IMR-90 (cell line): ENCODE data around the gene STAC3. TPM values are rescaled to one million over a fixed set of nuclear protein-coding genes. Genes with fewer than 3 reads are reported as not detected.
A peak's percentile ranks its signal among the peaks of the same experiment; 100 is the strongest.

Source experiments
- ATAC-seq: fragments of 200-7000 bp; cut with Tn5 transposase; 2 replicates; pipeline ENCODE4 v1.9.1; 2020; ENCODE audit warnings: low read depth, mild to moderate bottlenecking, moderate library complexity
- BruUV-seq: library from RNA; stranded (reverse); fragments of 400-500 nt; replicated peaks from 2 replicates; lab custom pipeline; 2021; lab: Mats Ljungman, UMichigan
- CTCF ChIA-PET: fragments of 300-600 bp; formaldehyde crosslinking; extraction: SDS; loops from one replicate; lab custom pipeline; 2021; ENCODE audit warnings: antibody characterized with exemption; lab: Yijun Ruan, JAX
- POLR2A ChIA-PET: fragments of 300-600 bp; sonication (Branson Sonifier 250); formaldehyde crosslinking; loops from one replicate; lab custom pipeline; 2022; ENCODE audit warnings: antibody characterized with exemption; ENCODE audit not compliant: unreplicated experiment; lab: Charles Lee
- DNase-seq: peaks from one replicate; pipeline ENCODE4 v3.0.0; 2013
- H2AFZ ChIP-seq: replicated peaks from 2 replicates; pipeline ENCODE3; 2013; ENCODE audit warnings: low read length, mild to moderate bottlenecking; ENCODE audit not compliant: poor library complexity
- H2AK5ac ChIP-seq: 2 replicates; pipeline ENCODE4 v1.6.1; 2013; ENCODE audit warnings: low read depth, low read length, inconsistent platforms
- H2AK9ac ChIP-seq: replicated peaks from 2 replicates; pipeline ENCODE3; 2013; ENCODE audit warnings: mild to moderate bottlenecking, low read depth, low read length, moderate library complexity; ENCODE audit not compliant: poor library complexity
- H2BK120ac ChIP-seq: 2 replicates; pipeline ENCODE4 v1.6.1; 2013; ENCODE audit warnings: low read depth, low read length, inconsistent platforms
- H2BK15ac ChIP-seq: 3 replicates; pipeline ENCODE4 v1.6.1; 2013; ENCODE audit warnings: low read depth, low read length, inconsistent platforms
- H2BK20ac ChIP-seq: 2 replicates; pipeline ENCODE4 v1.6.1; 2013; ENCODE audit warnings: low read depth, mild to moderate bottlenecking, inconsistent platforms, low read length, moderate library complexity
- H2BK5ac ChIP-seq: 2 replicates; pipeline ENCODE4 v1.6.1; 2013; ENCODE audit warnings: mild to moderate bottlenecking, low read depth, low read length, inconsistent platforms; ENCODE audit not compliant: poor library complexity, severe bottlenecking
- H3K14ac ChIP-seq: replicated peaks from 2 replicates; pipeline ENCODE4 v1.6.1; 2013; ENCODE audit warnings: low read depth, low read length, inconsistent platforms
- H3K18ac ChIP-seq: 2 replicates; pipeline ENCODE4 v1.6.1; 2013; ENCODE audit warnings: low read depth, low read length, control low read depth
- H3K23ac ChIP-seq: 2 replicates; pipeline ENCODE4 v1.6.1; 2013; ENCODE audit warnings: low read depth, low read length, inconsistent platforms
- H3K27ac ChIP-seq: 2 replicates; pipeline ENCODE4 v1.5.1; 2013; ENCODE audit warnings: mild to moderate bottlenecking, control low read depth, low read length; ENCODE audit not compliant: insufficient read depth
- H3K27me3 ChIP-seq: 2 replicates; pipeline ENCODE4 v1.6.1; 2013; ENCODE audit warnings: low read length; ENCODE audit not compliant: control insufficient read depth, insufficient read depth
- H3K36me3 ChIP-seq: 2 replicates; pipeline ENCODE4 v1.6.1; 2013; ENCODE audit warnings: low read length, mixed read lengths; ENCODE audit not compliant: control insufficient read depth, insufficient read depth
- H3K4ac ChIP-seq: 2 replicates; pipeline ENCODE4 v1.6.1; 2013; ENCODE audit warnings: low read depth, low read length, inconsistent platforms
- H3K4me1 ChIP-seq: 2 replicates; pipeline ENCODE4 v1.6.1; 2013; ENCODE audit warnings: low read length, mixed read lengths; ENCODE audit not compliant: control insufficient read depth, insufficient read depth
- H3K4me2 ChIP-seq: 2 replicates; pipeline ENCODE4 v1.6.1; 2013; ENCODE audit warnings: low read depth, mild to moderate bottlenecking, control low read depth, low read length, moderate library complexity
- H3K4me3 ChIP-seq: 2 replicates; pipeline ENCODE4 v1.5.1; 2013; ENCODE audit warnings: low read depth, mild to moderate bottlenecking, control low read depth, low read length, moderate library complexity; ENCODE audit not compliant: insufficient read depth
- H3K56ac ChIP-seq: 2 replicates; pipeline ENCODE4 v1.6.1; 2013; ENCODE audit warnings: low read length, inconsistent platforms; ENCODE audit not compliant: insufficient read depth; ENCODE audit errors: extremely low read depth
- H3K79me1 ChIP-seq, 2 experiments: 2 replicates each; pipeline ENCODE4 v1.6.1; 2013; ENCODE audit warnings: low read length in 2 of 2, inconsistent platforms in 1 of 2, low read depth in 1 of 2
- H3K9ac ChIP-seq: 2 replicates; pipeline ENCODE4 v1.6.1; 2013; ENCODE audit warnings: low read depth, low read length, control low read depth
- H3K9me1 ChIP-seq: 2 replicates; pipeline ENCODE4 v1.6.1; 2013; ENCODE audit warnings: low read length, inconsistent platforms; ENCODE audit not compliant: insufficient read depth
- H3K9me3 ChIP-seq: 2 replicates; pipeline ENCODE4 v1.6.1; 2013; ENCODE audit warnings: low read length; ENCODE audit not compliant: control insufficient read depth, insufficient read depth
- H4K20me1 ChIP-seq: 2 replicates; pipeline ENCODE4 v1.6.1; 2013; ENCODE audit warnings: low read length, inconsistent platforms; ENCODE audit not compliant: insufficient read depth
- H4K5ac ChIP-seq: 2 replicates; pipeline ENCODE4 v1.6.1; 2013; ENCODE audit warnings: mild to moderate bottlenecking, low read depth, low read length, control low read depth
- H4K8ac ChIP-seq, 2 experiments: 2 replicates each; pipeline ENCODE4 v1.6.1; 2013; ENCODE audit warnings: low read depth in 2 of 2, low read length in 2 of 2, control low read depth in 1 of 2, inconsistent platforms in 1 of 2
- H4K91ac ChIP-seq: 2 replicates; pipeline ENCODE4 v1.6.1; 2013; ENCODE audit warnings: low read depth, low read length, inconsistent platforms; ENCODE audit not compliant: insufficient read depth
- MAFK ChIP-seq: IDR thresholded peaks from 2 replicates; pipeline ENCODE4 v1.6.1; 2012; ENCODE audit warnings: low read depth, low read length, improper control_type of control experiment
- NFE2L2 ChIP-seq: fragments of 150-350 bp; IDR thresholded peaks from 2 replicates; pipeline ENCODE4 v1.6.1; 2016; ENCODE audit warnings: low read depth, mild to moderate bottlenecking, low read length
- RAD21 ChIP-seq: IDR thresholded peaks from 2 replicates; pipeline ENCODE4 v1.6.1; 2012; ENCODE audit warnings: low read length, improper control_type of control experiment
- WGBS, 2 experiments: methylation state at CpG; one replicate each; pipeline versions ENCODE4 v1.1.5 to v1.1.7; 2013; ENCODE audit warnings: missing lambda C conversion rate in 2 of 2; ENCODE audit not compliant: insufficient read length in 1 of 2; ENCODE audit errors: extremely low coverage in 2 of 2; 5-methylcytosine and 5-hydroxymethylcytosine counted together
- dilution Hi-C: fragments of 300-500 bp; cut with HindIII; formaldehyde crosslinking; loops from one replicate; pipeline ENCODE4 v1.14.3; 2018; ENCODE audit warnings: low sequenced_read_pairs; ENCODE audit not compliant: unreplicated experiment
- in situ Hi-C: fragments of 300-500 bp; cut with MboI; formaldehyde crosslinking; loops from 3 replicates; pipeline ENCODE4 v1.14.3; 2019; ENCODE audit warnings: low sequenced_read_pairs, inconsistent platforms, mixed read lengths
- intact Hi-C: fragments of 100-400 bp; cut with micrococcal nuclease; formaldehyde crosslinking; loops from 2 replicates; pipeline ENCODE4 v1.10.0; 2022
- polyA plus RNA-seq, 3 experiments: library from polyadenylated mRNA; depleted of rRNA; stranded (reverse); fragments of >200 nt; gene quantifications; 2 replicates each; pipeline ENCODE4 v1.2.3, GENCODE V29; 2012; ENCODE audit warnings: low replicate concordance in 1 of 3
- total RNA-seq: library from RNA; depleted of rRNA; stranded (reverse); fragments of >200 nt; gene quantifications from 2 replicates; pipeline ENCODE4 v1.2.3, GENCODE V29; 2012

STAC3 gene
- total and polyA plus RNA-seq, 2 of the 4 experiments (the other 2 are of a cell fraction): 0.18 to 0.67 TPM

GRCh38 chr12:57268264-57268663 is 17.3 kb upstream of the STAC3 start:
- no TSS peak for BruUV-seq
- no peak overlapping the region for H3K4me2 ChIP-seq

More at GRCh38 chr12:57268264-57268663, 17.3 kb upstream of the STAC3 start:
- Histone ChIP-seq H3K9me3 (no peaks in the 10 kb centered on the region), H3K4me1 (peaks cover 5% of the 10 kb centered on the region; the same call in 1 of the 2 replicates), H3K9me1 (peaks cover under 1% of the 10 kb centered on the region; the same call in 1 of the 2 replicates), H3K4ac (no peak overlapping the region), H4K91ac (no peak overlapping the region), H2BK120ac (no peak overlapping the region), H4K8ac (no peak overlapping the region), H3K18ac (no peak overlapping the region), H3K14ac (no peak overlapping the region), H3K27ac (no peak overlapping the region), H3K27me3 (no peaks in the 10 kb centered on the region), H3K56ac (no peak overlapping the region), H3K23ac (no peak overlapping the region), H2BK20ac (no peak overlapping the region), H2AK5ac (peak overlapping the region; percentile 50; the same call in 1 of the 2 replicates), H3K79me1 (0 out of 4 replicates have a peak, but pooled peaks cover 0 to 7% of the 10 kb centered on the region in 2 experiments), H4K5ac (no peak overlapping the region), H2AK9ac (peak overlapping the region; percentile 76), H3K4me3 (no peak overlapping the region), H2AFZ (peak overlapping the region; percentile 34), H3K9ac (no peak overlapping the region), H4K20me1 (peaks cover 5% of the 10 kb centered on the region; the same call in 1 of the 2 replicates), H3K36me3 (peaks cover 24% of the 10 kb centered on the region), H2BK15ac (no peak overlapping the region), H2BK5ac (no peak overlapping the region)
- in situ Hi-C loops (loop anchor here (5.0 kb wide), 1 partner anchor 184 kb away; no protein-coding TSS in a partner anchor), intact Hi-C loops (no loop called here), dilution Hi-C loops (no loop called here)
- WGBS, 2 experiments: no CpG with 5 or more reads among the region's 7 CpGs
- ChIA-PET CTCF (no interaction called here), POLR2A (no interaction called here)
- ATAC-seq: no peak
- peak; percentile 47; the same call in 1 of the 2 replicates for TF ChIP-seq MAFK
- TF ChIP-seq NFE2L2: peak; percentile 76
- no peak for TF ChIP-seq RAD21
- peak; percentile 76 for DNase-seq
